Mesodermal cell (in vitro differentiated cells): ENCODE measurements around the gene TLX2.
"Not testable (repeated sequence)": the region's sequence is repeated elsewhere in the genome, so short reads cannot be mapped to it uniquely, and the experiment has no call there.

Experiments used
- H3K27ac ChIP-seq: 2 replicates; pipeline ENCODE4 v1.7.0; 2013; ENCODE audit warnings: mild to moderate bottlenecking, low read depth, low read length, moderate library complexity; ENCODE audit not compliant: severe bottlenecking
- H3K36me3 ChIP-seq: 2 replicates; pipeline ENCODE4 v1.7.1; 2013; ENCODE audit warnings: mild to moderate bottlenecking, low read length, moderate library complexity; ENCODE audit not compliant: control insufficient read depth, insufficient read depth
- H3K4me1 ChIP-seq: one replicate; pipeline ENCODE4 v1.7.1; 2013; ENCODE audit warnings: mild to moderate bottlenecking, low read length; ENCODE audit not compliant: insufficient read depth, control insufficient read depth, poor library complexity, severe bottlenecking
- H3K4me3 ChIP-seq: 2 replicates; pipeline ENCODE4 v1.7.0; 2013; ENCODE audit warnings: low read length, control low read depth, mild to moderate bottlenecking; ENCODE audit not compliant: insufficient read depth, poor library complexity, severe bottlenecking; ENCODE audit errors: extremely low read depth
- H3K9me3 ChIP-seq: 2 replicates; pipeline ENCODE4 v1.7.1; 2013; ENCODE audit warnings: mild to moderate bottlenecking, low read length, moderate library complexity; ENCODE audit not compliant: control insufficient read depth
- WGBS, 2 experiments: methylation state at CpG; one replicate each; pipeline ENCODE4 v1.1.5; 2013; ENCODE audit warnings: missing lambda C conversion rate in 2 of 2; ENCODE audit not compliant: insufficient coverage in 2 of 2; 5-methylcytosine and 5-hydroxymethylcytosine counted together

Gene TLX2

DNA sequence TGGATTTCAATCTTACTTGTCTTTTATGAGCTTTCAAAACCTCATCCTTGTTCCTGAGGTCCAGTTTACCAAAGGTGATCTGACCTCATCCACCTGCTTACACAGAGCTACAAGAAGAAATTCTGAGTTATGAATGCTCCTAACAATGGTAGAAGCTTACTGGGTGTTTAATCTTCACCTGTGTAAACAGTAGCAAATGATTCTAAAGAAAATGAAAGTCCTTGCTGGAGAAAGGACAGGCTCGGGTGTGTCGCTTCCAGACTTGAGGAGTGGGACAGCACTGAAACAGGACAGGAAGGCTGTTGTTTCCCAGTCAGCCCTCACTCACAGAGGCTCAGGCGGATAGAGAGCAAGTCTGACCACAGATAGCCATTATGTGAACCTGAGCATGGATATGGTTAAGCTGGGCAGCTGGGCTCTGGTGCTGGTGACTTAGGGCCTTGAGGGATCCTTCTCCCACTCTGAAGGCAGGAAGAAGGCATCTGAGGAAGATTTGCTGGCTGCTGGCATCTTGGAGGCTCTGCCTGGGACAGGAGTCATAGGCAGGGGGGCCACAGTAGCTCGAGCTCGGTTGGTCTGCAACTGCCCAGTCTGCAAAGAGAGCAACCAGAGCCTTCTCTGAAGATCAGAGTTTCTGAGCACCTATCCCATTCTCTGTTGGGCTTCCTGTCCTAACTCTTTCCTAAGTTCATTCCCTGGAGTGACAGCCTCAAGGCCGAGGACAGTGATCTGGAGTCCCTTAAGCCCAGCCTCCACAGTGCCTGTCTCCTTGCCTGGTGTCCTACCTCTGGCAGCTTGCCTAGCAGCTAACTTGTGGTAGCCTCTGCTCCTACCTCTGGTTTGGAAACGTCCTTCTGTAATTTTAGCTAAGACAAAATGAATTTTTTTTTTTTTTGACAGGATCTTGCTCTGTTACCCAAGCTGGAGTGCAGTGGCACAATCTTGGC lies 44.3 kb downstream of the TLX2 start:
- WGBS, 2 experiments: 88 to 91% methylated on average over 5 to 7 of the region's 7 CpGs
- peaks cover 10% of the 10 kb centered on the region for H3K4me1 ChIP-seq
- H3K4me3 ChIP-seq: no peak overlapping the region
- H3K9me3 ChIP-seq: no peaks in the 10 kb centered on the region
- no peak overlapping the region for H3K27ac ChIP-seq
- peaks cover 9% of the 10 kb centered on the region for H3K36me3 ChIP-seq

DNA sequence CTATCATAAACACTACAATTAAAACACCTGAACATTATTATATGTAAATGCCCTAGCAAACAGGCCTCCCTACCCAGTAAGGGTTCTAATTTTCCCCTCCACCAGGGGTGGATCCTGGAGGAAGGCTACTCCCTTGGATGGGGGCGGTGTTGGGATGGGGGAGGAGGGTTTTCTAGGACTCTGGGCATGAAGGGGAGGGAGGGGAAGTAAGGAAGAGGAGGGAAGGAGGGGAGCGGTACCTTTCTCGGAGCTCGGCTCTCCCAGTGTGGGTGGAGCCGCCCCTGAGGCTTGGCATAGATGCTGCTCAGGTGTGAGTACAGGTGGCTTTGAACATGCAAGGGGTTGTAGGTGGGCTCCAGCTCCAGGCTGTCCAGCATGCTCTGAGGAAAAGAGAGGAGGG lies 45.7 kb downstream of the TLX2 start:
- H3K4me3 ChIP-seq: no peak overlapping the region
- WGBS, 2 experiments: 49% methylated on average over 2 of the region's 5 CpGs; no CpG with 5 or more reads in 1 of the 2 experiments
- no peaks in the 10 kb centered on the region for H3K9me3 ChIP-seq

DNA sequence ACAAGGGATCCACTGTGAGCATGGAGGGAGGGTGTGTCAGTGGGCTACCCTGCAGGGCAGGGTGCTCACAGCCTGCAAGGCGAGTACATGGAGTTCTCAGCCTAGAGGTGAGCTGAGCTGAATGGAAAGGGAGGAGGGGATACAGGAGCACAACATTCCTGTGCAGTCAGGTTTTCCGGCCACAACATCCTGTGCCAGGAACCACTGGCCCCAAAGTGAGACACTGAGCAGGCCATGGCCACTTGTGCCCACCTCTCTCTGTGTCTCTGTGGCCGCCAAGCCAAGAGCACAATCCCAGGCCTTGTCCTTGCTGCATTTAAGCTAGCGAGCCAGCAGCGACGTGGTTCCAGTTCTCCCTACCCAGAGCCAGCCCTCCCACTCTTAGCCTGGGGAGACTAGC lies 46.3 kb downstream of the TLX2 start:
- H3K36me3 ChIP-seq: peaks cover 9% of the 10 kb centered on the region
- peaks cover 7% of the 10 kb centered on the region for H3K4me1 ChIP-seq
- 69 to 86% methylated on average over 2 to 3 of the region's 6 CpGs for WGBS, 2 experiments
- H3K27ac ChIP-seq: no peak overlapping the region
- no peak overlapping the region for H3K4me3 ChIP-seq
- no peaks in the 10 kb centered on the region for H3K9me3 ChIP-seq

More for the DNA sequence above, 45.7 kb downstream of the TLX2 start:
- Histone ChIP-seq H3K27ac (no peak overlapping the region), H3K36me3 (peaks cover 9% of the 10 kb centered on the region), H3K4me1 (peaks cover 10% of the 10 kb centered on the region)

DNA sequence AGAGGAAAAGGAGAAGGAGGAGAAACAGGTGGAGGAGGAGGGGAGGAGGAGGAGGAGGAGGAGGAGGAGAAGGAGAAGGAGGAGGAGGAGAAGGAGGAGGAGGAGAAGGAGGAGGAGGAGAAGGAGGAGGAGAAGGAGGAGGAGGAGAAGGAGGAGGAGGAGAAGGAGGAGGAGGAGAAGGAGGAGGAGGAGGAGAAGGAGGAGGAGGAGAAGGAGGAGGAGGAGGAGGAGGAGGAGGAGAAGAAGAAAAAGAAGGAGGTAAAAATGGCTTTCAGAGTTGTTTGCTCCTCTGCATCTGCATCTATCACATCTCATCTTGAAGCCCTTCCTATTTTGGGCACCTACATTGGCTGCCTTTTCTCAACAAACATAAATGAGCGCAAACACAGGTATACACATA lies 46.8 kb downstream of the TLX2 start:
- H3K9me3 ChIP-seq, H3K4me1 ChIP-seq, H3K27ac ChIP-seq, H3K4me3 ChIP-seq, H3K36me3 ChIP-seq: not testable (repeated sequence)
- WGBS, 2 experiments: 71 to 100% methylated on average over 1 of the region's 1 CpG

DNA sequence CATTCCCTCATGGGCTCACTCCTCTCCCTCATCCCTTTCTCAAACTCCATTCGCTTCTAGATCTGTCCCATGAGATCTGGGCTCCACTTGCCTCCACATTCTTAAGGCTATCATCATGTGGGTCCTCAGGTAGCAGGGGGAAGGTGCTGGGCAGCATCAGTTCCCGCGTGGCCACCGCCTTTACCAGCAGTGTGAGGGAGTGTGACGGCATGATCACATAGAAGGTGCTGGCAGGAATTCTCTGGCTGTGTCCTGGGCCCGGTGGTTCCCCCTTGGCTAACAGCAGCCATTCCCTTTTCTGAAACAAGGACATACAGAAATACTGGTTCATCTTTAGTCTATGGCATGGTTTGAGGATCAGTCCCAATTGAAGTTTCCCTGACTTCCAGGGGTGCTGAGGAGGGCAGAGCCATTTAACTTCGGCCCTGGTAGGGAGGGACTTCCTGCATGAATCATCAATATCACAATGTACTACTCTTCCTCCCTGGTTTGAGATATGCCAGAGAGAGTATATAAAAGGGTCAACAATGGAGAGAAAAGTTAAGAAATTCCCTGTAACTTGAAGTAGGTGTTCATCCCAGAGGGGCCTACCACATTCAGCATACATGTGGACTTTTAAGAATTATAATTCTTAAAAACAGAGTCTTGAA lies 48.0 kb downstream of the TLX2 start:
- no peak overlapping the region for H3K4me3 ChIP-seq
- no peaks in the 10 kb centered on the region for H3K9me3 ChIP-seq
- H3K36me3 ChIP-seq: no peaks in the 10 kb centered on the region
- no peak overlapping the region for H3K27ac ChIP-seq
- H3K4me1 ChIP-seq: no peaks in the 10 kb centered on the region
- 94 to 100% methylated on average over 5 to 6 of the region's 7 CpGs for WGBS, 2 experiments

DNA sequence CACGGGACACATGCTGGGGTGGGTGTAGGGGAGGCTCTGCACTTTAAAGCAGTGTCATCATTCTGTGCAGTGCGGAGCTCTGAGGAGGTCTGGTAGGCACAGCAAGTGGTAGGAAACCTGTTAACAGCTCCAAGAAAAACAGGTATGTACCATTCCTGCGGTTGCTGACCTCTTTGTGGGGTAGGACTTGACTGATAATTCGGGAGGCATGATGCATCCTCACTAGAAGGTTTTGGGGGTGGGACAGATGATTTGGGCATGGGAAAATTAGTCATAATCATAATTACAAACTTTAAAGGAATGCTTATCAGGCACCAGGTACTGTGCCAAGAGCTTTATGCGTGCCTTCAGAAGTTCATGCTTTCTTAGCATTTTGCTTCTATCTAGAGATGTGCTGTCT lies 50.0 kb downstream of the TLX2 start:
- Histone ChIP-seq H3K36me3 (no peaks in the 10 kb centered on the region), H3K27ac (no peak overlapping the region), H3K4me1 (no peaks in the 10 kb centered on the region), H3K4me3 (no peak overlapping the region), H3K9me3 (no peaks in the 10 kb centered on the region)
- 87 to 93% methylated on average over 3 to 4 of the region's 5 CpGs for WGBS, 2 experiments

DNA sequence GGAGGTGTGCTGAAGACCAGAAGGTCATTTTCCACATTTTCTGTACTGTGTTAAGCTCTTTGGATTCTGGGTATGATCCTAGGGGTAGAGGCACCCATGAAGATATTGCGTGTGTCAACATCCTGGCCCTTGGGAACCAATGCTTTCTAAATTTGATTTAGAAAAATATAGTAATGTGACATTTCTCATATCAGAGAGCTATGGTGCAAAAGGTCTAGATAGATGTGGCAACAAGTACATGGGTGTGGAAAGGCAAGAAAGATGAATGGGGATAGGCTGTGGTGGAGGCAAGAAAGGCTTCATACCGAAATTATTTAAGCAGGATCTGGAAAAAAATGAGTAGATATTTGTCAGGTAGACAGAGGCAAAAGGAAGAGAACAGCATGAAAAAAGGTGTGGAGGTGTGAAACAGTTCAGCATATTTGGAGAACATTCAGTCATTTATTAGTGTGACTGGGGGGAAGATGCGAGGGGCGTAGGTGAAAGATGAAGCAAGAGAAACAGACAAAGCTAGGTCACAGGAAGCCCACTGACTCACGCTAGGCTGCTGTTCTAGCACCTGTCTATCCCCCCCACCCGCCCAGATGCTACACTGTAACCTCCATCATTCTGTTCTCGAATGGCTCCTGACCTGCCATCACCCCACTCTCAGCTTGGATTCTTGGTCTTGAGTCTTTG lies 52.0 kb downstream of the TLX2 start:
- Histone ChIP-seq H3K9me3 (no peaks in the 10 kb centered on the region), H3K4me3 (no peak overlapping the region), H3K4me1 (no peaks in the 10 kb centered on the region), H3K36me3 (no peaks in the 10 kb centered on the region), H3K27ac (no peak overlapping the region)
- WGBS, 2 experiments: 94 to 100% methylated on average over 3 to 5 of the region's 7 CpGs

DNA sequence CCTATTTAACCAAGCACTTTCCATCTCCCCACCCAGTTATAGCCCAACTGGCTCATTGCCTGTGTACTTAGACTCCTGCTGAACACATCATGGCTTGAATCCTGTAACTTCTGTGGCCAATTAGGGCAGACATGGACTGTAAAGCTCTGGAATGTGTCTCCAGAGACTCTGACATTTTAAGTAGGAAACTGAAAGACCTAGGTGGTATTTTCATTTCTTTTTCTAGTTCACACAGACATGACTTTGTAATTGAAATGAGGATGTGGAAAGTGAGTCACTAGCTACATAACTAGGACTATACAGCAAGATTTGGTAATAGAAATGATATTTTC lies 52.5 kb downstream of the TLX2 start:
- Histone ChIP-seq H3K9me3 (no peaks in the 10 kb centered on the region), H3K27ac (no peak overlapping the region), H3K36me3 (no peaks in the 10 kb centered on the region), H3K4me1 (no peaks in the 10 kb centered on the region), H3K4me3 (no peak overlapping the region)
